ENCODE measurements around the gene CHRNA3.

CHRNA3 gene

GRCh38 chr15:78620527-78621421, at the start of gene CHRNA3:
Gene CHRNA3, minus strand, starts transcription at chr15:78620996. Its CDS starts 202 bp downstream, at chr15:78620794.
- DNase-seq, result peak in 1 of 10 donors; percentile 74

GRCh38 chr15:78668987-78669386, 48.2 kb upstream of the CHRNA3 start:
- intact Hi-C loops (cut with DNase I), result no loop called here
- DNase-seq, result peak in 1 of 10 donors; percentile 8

More at GRCh38 chr15:78620527-78621421, at the start of gene CHRNA3:
- intact Hi-C loops (cut with DNase I), result no loop called here

- peak in 1 of 10 donors; percentile 10 for DNase-seq
- intact Hi-C loops (cut with DNase I), result no loop called here
These were observed 46.9 kb upstream of the CHRNA3 start for GRCh38 chr15:78667578-78668236.

- intact Hi-C loops (cut with DNase I), result no loop called here
- no peak for DNase-seq
These were observed 45.2 kb upstream of the CHRNA3 start for GRCh38 chr15:78666010-78666409.

GRCh38 chr15:78663703-78664102, 42.9 kb upstream of the CHRNA3 start:
- DNase-seq, result no peak
- intact Hi-C loops (cut with DNase I), result no loop called here

- intact Hi-C loops (cut with DNase I), result no loop called here
- DNase-seq, result peak in 1 of 10 donors; percentile 18
These were observed 41.2 kb upstream of the CHRNA3 start for GRCh38 chr15:78662028-78662427.

- peak in 1 of 10 donors; percentile 55 for DNase-seq
- intact Hi-C loops (cut with DNase I), result no loop called here
These were observed 40.2 kb upstream of the CHRNA3 start for GRCh38 chr15:78661001-78661400.

GRCh38 chr15:78660584-78660983, 39.8 kb upstream of the CHRNA3 start:
- peak in 1 of 10 donors; percentile 25 for DNase-seq
- intact Hi-C loops (cut with DNase I), result no loop called here

DNA sequence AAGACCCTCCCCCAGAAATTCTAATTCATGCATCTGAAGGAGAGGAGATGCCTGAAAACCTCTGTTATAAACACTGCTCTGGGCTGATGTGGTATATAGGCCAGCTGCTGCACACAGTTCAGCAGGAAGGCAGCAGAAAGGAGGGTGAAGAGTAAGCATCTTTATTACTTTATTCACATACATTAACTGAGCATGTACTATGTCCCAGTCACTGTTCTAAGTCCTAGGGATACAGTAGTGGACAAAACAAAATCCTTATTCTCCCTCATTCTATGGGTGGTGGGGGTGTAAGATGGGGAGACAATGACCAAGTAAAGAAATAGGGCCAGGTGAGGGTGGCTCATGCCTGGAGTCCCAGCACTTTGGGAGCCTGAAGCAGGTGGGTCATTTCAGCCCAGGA, 38.0 kb upstream of the CHRNA3 start:
- intact Hi-C loops (cut with DNase I), result no loop called here
- DNase-seq, result no peak

DNA sequence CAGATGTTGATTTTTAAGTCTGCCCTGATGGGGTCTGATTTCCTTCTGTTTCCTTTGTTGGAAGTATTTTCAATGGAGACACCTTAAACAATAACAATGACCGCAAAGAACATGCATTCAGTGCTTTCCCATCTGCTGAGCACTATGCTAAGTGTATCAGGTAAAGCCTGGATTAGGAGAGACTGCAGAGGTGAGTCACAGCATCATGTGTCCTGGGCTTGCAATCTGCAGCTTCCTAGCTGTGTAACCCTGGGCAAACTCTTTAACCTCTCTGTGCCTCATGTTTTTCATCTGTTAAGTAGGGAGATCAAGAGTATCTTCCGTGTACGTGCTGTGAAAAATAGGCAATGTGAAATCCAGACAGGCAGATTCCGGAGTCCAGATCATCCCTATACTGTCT, 33.5 kb upstream of the CHRNA3 start:
- intact Hi-C loops (cut with DNase I), result no loop called here
- DNase-seq, result no peak

- no peak for DNase-seq
- intact Hi-C loops (cut with DNase I), result no loop called here
These were observed 31.3 kb upstream of the CHRNA3 start for GRCh38 chr15:78651930-78652615.

DNA sequence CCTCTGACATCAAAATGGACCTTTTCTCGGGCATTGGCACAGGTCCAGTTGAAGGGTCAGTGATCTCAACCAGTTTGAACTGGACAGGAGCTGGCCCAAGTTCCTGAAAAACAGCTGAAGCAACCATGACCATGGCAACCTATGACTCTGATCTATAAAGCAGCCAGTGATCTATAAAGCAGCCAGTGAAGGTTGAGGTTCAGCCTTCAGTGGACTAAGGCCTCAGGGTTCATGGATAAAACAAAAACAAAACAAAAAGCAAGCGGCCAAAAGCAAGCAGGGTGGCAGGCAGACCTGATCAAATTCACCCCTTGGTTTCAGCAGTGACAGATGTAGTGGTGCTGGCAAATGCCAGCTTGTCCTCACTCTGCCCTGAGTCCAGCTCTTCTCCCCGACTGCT, 30.2 kb upstream of the CHRNA3 start:
- DNase-seq, result no peak
- intact Hi-C loops (cut with DNase I), result no loop called here

DNA sequence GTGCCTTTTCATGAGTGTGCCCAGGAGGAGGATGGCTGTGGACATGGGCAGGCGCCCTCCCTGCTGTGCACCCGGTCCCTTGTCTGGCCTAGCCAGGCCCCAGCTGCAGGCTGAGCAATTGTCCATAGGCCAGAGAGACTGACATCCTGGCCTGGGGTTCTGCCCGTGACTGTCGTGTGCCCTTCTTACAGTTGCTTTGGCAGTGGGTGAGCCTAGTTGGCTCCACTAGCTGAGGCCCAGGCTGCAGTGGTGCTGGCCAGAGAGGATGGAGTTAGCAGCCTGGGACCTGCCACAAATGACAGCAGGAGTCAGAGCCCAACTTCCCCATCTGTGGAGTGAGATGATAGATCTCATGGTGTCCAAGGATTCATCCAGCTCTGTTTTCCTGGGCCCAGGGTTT, 29.2 kb upstream of the CHRNA3 start:
- intact Hi-C loops (cut with DNase I), result no loop called here
- no peak for DNase-seq

GRCh38 chr15:78645009-78645408, 24.2 kb upstream of the CHRNA3 start:
- intact Hi-C loops (cut with DNase I), result no loop called here
- no peak for DNase-seq

DNA sequence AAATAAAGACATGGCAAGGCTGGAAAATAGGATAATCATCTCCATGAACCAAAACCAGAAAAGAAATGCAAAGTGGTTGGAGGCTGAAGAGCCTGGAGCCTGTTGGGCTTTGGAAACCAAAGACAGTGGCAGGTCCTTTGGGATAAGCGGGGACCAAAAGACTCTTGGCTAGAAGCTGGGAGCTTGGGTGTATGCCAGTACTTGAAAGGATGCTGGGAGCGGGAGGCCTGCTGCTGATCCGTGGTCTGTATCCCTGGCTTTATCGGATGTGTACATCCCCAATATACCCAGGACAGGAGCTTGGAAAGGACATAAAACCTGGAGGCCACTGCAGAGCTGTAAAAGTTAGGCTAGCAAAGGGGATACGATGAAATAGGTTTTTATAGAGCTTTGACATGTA, 21.5 kb upstream of the CHRNA3 start:
- intact Hi-C loops (cut with DNase I), result no loop called here
- no peak for DNase-seq

DNA sequence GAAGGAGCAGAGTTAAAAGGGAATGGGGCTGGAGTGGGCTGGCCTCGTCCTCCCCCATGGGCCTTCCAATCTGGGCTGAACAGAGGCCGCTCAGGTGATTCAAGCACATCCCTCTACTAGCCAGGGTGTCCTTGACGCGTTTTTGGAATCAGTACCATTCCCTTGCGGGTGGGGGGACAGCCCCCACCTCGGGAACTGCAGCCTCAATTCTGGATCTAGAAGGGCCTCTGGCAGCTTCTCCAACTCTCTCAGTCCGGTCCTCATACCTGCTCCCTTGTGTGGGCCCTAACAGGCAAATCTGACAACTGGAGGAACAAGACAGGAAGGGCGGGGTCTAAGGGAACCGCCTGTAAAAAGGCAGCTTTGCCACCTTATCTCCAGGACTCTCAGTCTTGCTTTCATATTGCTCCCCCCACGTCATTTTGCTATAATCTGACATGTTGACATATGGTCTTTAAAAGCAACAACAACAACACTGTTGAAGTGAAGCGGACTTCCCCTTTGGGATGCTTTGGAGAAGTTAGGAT, 21.0 kb upstream of the CHRNA3 start:
- no peak for DNase-seq

DNA sequence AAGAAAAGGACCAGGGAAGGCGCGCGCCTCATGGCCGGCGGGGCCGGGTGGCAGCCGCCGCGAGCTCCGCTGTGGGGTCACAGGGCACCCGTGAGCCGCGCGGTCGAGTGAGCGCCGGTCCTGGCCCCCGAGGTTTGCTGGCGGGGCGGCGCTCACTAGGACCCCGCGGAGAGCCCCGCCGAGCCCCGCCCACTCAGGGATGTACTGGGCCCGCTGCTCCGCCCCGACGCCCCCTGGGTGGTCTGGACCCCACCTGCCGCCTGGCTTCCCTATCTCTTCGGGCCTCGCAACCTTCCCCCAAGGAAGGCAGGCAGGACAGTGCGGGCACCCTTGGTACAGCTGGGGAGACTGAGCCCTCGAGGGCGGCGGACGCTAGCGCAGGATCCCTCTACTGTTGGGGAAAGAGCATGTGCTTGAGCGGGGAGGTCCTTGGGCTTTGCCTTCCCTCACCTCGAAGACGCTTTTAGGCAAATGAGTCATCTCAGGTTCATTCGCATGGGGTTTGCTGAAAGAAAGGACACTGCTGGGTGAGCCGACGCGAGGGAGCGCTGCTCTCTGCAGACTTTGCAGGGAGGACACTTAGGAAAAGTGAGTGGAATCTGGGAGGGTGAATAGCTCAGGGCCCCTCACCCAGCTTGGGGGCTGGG, 20.4 kb upstream of the CHRNA3 start, which contains the start of gene CHRNB4:
Gene CHRNB4, minus strand, starts transcription at position 109 of the 647 bp plus-strand sequence. Its CDS starts 77 bp downstream, at position 32.
- intact Hi-C loops (cut with DNase I), result no loop called here
- DNase-seq, result no peak

More for the DNA sequence above, 21.0 kb upstream of the CHRNA3 start:
- intact Hi-C loops (cut with DNase I), result no loop called here

DNA sequence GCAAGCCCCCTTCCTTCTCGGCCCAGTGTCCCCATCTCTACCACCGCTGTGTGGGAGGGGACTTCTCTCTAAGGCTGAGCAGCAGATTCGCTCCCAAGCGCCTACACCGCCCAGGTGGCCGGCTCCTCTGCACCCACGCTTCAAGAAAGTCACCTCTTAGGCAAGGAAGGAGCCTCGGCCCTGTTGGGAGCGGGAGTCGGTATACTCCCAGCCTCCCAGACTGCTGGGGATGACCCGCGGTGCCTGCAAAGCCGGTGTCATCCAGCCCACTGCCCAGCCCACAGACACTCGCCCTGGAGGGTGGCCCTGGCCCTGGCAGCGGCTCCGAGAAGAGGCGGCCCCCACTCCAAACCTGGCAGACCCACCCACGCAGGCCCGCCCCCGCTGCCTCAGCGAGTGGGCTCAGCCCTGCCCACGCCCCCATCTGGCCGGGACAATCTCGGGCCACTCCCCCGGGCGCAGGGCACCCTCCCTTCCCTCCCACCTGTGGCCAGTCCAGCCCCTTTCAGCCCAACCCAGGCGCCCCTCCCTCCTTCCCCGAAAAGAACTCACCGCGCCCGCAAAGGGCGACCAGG, 19.8 kb upstream of the CHRNA3 start:
- intact Hi-C loops (cut with DNase I), result no loop called here
- peak in 1 of 10 donors; percentile 80 for DNase-seq

- DNase-seq, result peak in 5 of 10 donors; percentile 32 to 75 (median 49)
- intact Hi-C loops (cut with DNase I), result loop anchor here (2.0 kb wide), 1 partner anchor 70 kb away; no protein-coding TSS in a partner anchor
These were observed 18.0 kb upstream of the CHRNA3 start for GRCh38 chr15:78638658-78639314.
